Measurements from ENCODE around the gene YIPF3.

YIPF3 gene

DNA sequence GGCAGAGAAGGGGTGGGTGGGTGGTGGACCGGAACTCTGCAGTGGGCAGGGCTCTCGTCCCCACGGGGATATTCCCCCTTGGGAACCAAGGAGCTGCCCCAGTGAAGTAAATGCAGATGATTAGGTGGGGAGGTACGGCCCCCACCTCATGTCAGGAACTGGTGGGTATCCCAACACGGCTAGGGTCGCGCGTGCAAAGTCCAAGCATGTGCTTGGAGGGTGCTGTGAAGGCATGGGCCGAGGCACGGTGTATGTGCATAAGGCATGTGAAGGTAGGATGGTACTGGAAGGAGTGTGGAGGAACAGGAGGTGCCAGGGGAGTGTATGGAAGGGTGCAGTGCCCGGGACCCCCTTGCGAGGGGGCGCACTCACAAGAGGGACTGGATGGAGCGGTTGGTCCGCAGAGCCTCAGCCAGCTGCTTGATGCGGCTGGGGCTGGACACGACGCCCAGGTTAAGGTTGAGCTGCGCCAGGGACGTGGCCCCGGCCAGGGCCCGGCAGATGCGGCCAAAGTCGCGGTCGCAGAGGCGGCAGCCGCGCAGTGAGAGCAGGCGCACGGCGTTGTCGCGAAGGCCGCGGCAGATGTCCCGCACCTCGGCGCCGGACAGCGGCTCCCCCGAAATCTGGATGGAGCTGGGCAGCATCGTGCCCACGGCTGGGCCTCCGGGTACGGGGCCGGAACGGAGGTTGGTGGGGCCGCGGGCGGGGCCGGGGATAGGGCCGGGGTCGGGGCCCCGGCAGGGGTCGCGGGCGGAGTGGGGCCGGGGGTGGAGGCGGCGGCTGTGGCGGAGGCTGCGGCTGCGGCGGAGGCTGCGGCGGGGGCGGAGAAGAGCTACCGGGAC is 7.4 kb downstream of the YIPF3 start:
- no peak for DNase-seq (ENCODE audit: low read depth)
- no peak for TF ChIP-seq CTCF (conservative IDR thresholded peaks at IDR 0.05; ENCODE audit: control insufficient read depth, insufficient read depth, low read depth, low read length)
- peak overlapping the region; percentile 25 for H3K4me3 ChIP-seq (ENCODE audit: control insufficient read depth, low read depth, low read length)

DNA sequence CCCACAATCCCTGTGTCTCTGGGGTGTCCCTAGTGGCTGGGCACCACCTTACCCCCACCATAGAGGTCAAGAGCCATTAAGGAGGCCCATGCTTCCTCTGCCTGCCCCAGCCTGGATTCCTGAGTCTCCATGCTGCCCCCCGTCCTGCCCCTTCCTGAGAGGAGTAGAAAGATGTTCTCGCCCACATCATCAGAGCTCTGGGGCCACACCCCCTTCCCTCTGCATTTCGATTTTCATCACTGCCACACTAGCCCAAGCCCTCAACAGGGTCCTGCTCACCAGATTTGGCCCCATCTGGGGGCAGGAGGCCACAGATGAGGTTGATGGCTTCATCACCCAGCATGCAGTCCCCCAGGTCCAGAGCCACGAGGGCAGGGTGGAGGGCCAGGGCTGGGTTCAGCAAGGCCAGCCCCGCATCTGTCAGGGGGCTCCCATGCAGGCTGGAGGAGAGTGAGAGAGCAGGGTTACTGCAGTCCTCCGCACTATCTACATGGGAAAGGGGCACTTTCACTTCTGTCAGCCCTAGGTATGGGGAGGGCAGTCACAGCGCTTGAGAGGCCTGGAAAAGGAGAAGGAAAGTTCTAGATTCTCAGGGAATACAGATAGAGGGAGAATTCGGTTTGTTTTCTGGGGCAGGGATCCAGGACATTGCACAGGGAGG is 8.1 kb downstream of the YIPF3 start:
- H3K4me3 ChIP-seq (ENCODE audit: control insufficient read depth, low read depth, low read length), result no peak overlapping the region
- no peak for TF ChIP-seq CTCF (conservative IDR thresholded peaks at IDR 0.05; ENCODE audit: control insufficient read depth, insufficient read depth, low read depth, low read length)

DNA sequence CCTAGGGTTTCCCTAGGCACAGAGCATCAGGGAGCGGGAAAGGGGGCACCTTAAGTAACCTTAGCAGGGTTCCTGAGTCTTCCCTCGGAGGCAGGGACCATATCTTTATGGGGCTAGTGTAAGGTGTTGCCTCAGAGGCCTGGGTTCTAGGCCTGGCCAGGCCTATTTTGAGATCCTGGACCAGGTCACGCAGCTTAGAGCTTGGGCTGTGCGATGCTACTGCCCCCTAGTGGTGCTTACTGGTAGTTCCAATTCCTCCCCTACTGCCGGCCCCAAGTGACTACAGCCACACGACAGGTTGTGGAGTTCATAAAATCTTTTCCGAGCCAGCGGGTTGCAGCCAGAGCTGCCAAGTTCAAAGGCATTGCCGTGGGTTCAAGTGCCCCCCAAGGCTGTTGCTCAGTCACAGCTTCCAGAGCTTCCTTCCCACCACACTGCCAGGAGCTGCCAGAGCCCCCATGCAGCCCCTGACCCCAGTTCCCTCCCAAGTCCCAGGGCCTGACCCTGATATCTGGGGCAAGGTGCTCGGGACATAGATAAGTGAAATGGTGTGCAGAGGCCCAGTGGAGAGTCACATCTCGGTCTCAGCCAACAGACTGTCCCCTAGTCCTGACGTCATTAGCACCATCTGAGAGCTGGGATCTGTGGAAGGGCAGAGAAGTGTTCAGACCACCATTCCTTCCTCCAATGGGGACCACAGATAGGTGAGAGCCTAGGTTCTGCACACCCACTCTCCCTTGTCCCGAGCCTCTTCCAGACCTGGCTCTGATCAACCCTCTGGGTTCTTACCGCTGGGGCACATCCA is 9.9 kb downstream of the YIPF3 start:
- DNase-seq (ENCODE audit: low read depth), result peak; percentile 84
- H3K4me3 ChIP-seq (ENCODE audit: control insufficient read depth, low read depth, low read length), result no peak overlapping the region

More for the DNA sequence above, 8.1 kb downstream of the YIPF3 start:
- no peak for DNase-seq (ENCODE audit: low read depth)

GRCh38 chr6:43506171-43506570 is 10.6 kb downstream of the YIPF3 start:
- DNase-seq (ENCODE audit: low read depth), result no peak
- no peak overlapping the region for H3K4me3 ChIP-seq (ENCODE audit: control insufficient read depth, low read depth, low read length)
- no peak for TF ChIP-seq CTCF (conservative IDR thresholded peaks at IDR 0.05; ENCODE audit: control insufficient read depth, insufficient read depth, low read depth, low read length)

More for the DNA sequence above, 9.9 kb downstream of the YIPF3 start:
- peak; percentile 98 for TF ChIP-seq CTCF (conservative IDR thresholded peaks at IDR 0.05; ENCODE audit: control insufficient read depth, insufficient read depth, low read depth, low read length)

- no peak for TF ChIP-seq CTCF (conservative IDR thresholded peaks at IDR 0.05; ENCODE audit: control insufficient read depth, insufficient read depth, low read depth, low read length)
- H3K4me3 ChIP-seq (ENCODE audit: control insufficient read depth, low read depth, low read length), result no peak overlapping the region
- DNase-seq (ENCODE audit: low read depth), result no peak
Observed at GRCh38 chr6:43505718-43506117, 11.0 kb downstream of the YIPF3 start.

DNA sequence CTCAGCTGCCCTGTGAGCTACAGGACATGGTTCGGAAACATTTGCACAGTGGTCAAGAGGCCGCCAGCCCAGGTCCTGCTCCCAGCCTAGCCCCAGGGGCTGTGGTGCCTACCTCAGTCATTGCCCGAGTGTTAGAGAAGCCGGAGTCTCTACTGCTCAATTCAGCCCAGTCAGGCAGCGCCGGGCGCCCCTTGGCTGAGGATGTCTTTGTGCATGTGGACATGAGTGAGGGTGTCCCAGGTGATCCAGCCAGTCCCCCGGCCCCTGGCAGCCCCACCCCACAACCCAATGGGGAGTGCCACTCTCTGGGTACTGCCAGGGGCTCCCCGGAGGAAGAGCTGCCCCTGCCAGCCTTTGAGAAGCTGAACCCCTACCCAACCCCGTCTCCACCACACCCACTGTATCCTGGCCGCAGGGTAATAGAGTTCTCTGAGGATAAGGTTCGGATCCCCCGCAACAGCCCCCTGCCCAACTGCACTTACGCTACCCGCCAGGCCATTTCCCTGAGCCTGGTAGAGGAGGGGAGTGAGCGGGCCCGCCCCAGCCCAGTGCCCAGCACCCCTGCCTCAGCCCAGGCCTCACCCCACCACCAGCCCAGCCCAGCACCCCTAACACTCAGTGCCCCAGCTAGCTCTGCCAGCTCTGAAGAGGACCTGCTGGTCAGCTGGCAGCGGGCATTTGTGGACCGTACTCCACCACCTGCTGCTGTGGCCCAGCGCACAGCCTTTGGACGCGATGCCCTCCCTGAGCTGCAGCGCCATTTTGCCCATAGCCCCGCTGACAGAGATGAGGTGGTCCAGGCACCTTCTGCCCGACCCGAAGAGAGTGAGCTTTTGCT is 11.8 kb downstream of the YIPF3 start:
- no peak for TF ChIP-seq CTCF (conservative IDR thresholded peaks at IDR 0.05; ENCODE audit: control insufficient read depth, insufficient read depth, low read depth, low read length)
- H3K4me3 ChIP-seq (ENCODE audit: control insufficient read depth, low read depth, low read length), result no peak overlapping the region
- DNase-seq (ENCODE audit: low read depth), result no peak

All from fibroblast of mammary gland (primary cell).